ENCODE measurements around the gene UNC13B. TPM values are rescaled to one million over a fixed set of nuclear protein-coding genes. Genes with fewer than 3 reads are reported as not detected.

UNC13B gene
- total and polyA plus RNA-seq, 2 of the 13 experiments (the other 11 are each of a cell fraction or from before 2014, with no cell fraction given) = 14.0 to 18.3 TPM

GRCh38 chr9:35115680-35116538 lies 45.9 kb upstream of the UNC13B start, which contains the start of gene ATOSB (continued):
- TF ChIP-seq KIAA2018 (CRISPR knock-in tag; IDR thresholded peaks at IDR 0.05; ENCODE audit: borderline replicate concordance) (no peak), BCL3 (CRISPR knock-in tag; IDR thresholded peaks at IDR 0.05) (0 out of 2 replicates have a peak, but pooled peaks have one; percentile 5), ZNF160 (CRISPR knock-in tag; IDR thresholded peaks at IDR 0.05) (no peak), BRD4 (CRISPR knock-in tag; IDR thresholded peaks at IDR 0.05) (no peak), CERS6 (CRISPR knock-in tag; IDR thresholded peaks at IDR 0.05) (no peak), ZNF317 (CRISPR knock-in tag; IDR thresholded peaks at IDR 0.05) (0 out of 2 replicates have a peak, but pooled peaks have one; percentile 5), KDM5A (IDR thresholded peaks at IDR 0.05; ENCODE audit: borderline replicate concordance, low read length) (peak; percentile 66; the same call in 1 of the 2 replicates), ZNF678 (CRISPR knock-in tag; IDR thresholded peaks at IDR 0.05) (no peak), NRL (CRISPR knock-in tag; IDR thresholded peaks at IDR 0.05; ENCODE audit: borderline replicate concordance) (peak; percentile 9; the same call in 1 of the 2 replicates), STAG1 (CRISPR knock-in tag; IDR thresholded peaks at IDR 0.05) (no peak), LCORL (IDR thresholded peaks at IDR 0.05) (no peak), LCORL (CRISPR knock-in tag; IDR thresholded peaks at IDR 0.05) (no peak), ZC3H13 (CRISPR knock-in tag; IDR thresholded peaks at IDR 0.05) (no peak), ZHX1 (CRISPR knock-in tag; IDR thresholded peaks at IDR 0.05; ENCODE audit: low read depth) (no peak)
